ENCODE results near the gene TTF2.

Gene TTF2

GRCh38 chr1:117123274-117123673 lies 63.1 kb downstream of the TTF2 start:
- CTCF ChIA-PET = interaction anchor here (1.0 to 3.8 kb wide), 9 partner anchors 9 to 631 kb away, joined by 3 to 19 read pairs (median 4); no protein-coding TSS in a partner anchor
- no peak for DNase-seq (ENCODE audit: extremely low spot score)
- POLR2A ChIA-PET = interaction anchor here (0.7 kb wide), 1 partner anchor 21 kb away, joined by 5 read pairs; no protein-coding TSS in a partner anchor
- no peak for TF ChIP-seq CTCF (IDR thresholded peaks at IDR 0.05; ENCODE audit: control extremely low read depth, extremely low read depth, low read depth, missing control alignments)

DNA sequence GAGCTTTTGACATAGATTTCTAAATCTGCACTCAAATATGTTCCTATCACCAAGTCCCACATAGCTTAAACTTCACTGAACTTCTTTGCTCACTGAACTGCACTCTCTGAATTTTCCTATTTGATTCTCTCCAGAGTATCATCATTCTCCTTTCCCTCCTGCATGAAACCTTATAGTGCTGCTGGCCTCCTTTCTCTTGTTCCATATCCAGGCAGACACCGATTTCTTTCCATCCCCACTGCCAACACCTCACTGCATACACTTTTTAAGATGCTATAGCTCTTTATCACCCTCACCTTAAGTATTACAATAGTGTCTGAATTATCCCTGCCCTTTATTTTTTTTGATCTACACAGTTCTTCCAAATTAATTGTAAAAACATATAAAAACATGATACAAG lies 64.5 kb downstream of the TTF2 start:
- no peak for DNase-seq (ENCODE audit: extremely low spot score)
- TF ChIP-seq CTCF (IDR thresholded peaks at IDR 0.05; ENCODE audit: control extremely low read depth, extremely low read depth, low read depth, missing control alignments) = no peak
- ChIA-PET CTCF (interaction anchor here (0.8 to 3.8 kb wide), 8 partner anchors 9 to 538 kb away, joined by 3 to 19 read pairs (median 3); no protein-coding TSS in a partner anchor), POLR2A (no interaction called here)

DNA sequence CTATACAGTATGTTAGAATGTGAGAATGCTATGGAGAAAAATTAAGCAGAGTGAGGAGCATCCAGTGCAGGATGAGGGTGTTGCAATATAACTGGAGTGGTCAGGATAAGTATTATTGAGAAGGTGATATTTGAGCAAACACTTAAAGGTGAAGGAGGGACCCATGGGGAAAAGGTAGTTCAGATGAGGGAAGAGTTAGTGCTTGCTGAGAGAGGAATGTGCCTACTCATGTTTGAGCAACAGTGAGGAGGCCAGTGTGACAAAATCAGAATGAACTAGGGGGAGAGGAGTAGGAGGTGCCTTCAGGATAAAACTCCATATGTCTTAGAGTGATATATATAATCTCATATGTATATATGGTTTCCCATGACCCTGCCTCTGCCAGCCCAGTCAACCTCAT lies 67.7 kb downstream of the TTF2 start:
- POLR2A ChIA-PET = interaction anchor here (0.7 kb wide), 1 partner anchor 518 kb away, joined by 4 read pairs; no protein-coding TSS in a partner anchor
- CTCF ChIA-PET = interaction anchor here (0.7 to 4.7 kb wide), 19 partner anchors 8 to 642 kb away, joined by 3 to 97 read pairs (median 6); partner anchors contain the start of gene TTF2
- TF ChIP-seq CTCF (IDR thresholded peaks at IDR 0.05; ENCODE audit: control extremely low read depth, extremely low read depth, low read depth, missing control alignments) = no peak
- no peak for DNase-seq (ENCODE audit: extremely low spot score)

GRCh38 chr1:117128323-117129079 lies 68.4 kb downstream of the TTF2 start:
- CTCF ChIA-PET = interaction anchor here (0.7 to 4.7 kb wide), 32 partner anchors 9 to 643 kb away, joined by 3 to 97 read pairs (median 4); partner anchors contain the start of gene TTF2
- peak; percentile 44 for TF ChIP-seq CTCF (IDR thresholded peaks at IDR 0.05; ENCODE audit: control extremely low read depth, extremely low read depth, low read depth, missing control alignments)
- POLR2A ChIA-PET = no interaction called here
- DNase-seq (ENCODE audit: extremely low spot score) = peak; percentile 28

DNA sequence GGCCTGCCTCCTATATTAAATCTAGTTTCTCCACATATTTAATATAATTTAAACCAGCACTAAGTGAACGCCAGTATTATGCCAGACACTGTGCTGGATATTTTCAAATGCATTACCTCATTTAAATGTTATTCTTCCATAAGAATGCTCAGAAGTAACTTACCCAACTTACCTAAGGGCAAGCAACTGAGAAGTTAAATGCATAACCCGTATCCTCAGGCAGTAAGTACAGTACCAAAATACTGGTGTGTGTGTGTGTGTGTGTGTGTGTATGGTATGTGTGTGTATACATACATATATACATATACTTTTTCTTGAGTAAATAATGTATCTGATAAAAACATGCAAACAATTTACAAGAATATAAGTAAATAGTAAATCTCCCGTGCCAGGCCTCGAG lies 70.4 kb downstream of the TTF2 start:
- DNase-seq (ENCODE audit: extremely low spot score) = no peak
- ChIA-PET CTCF (no interaction called here), POLR2A (no interaction called here)
- no peak for TF ChIP-seq CTCF (IDR thresholded peaks at IDR 0.05; ENCODE audit: control extremely low read depth, extremely low read depth, low read depth, missing control alignments)

DNA sequence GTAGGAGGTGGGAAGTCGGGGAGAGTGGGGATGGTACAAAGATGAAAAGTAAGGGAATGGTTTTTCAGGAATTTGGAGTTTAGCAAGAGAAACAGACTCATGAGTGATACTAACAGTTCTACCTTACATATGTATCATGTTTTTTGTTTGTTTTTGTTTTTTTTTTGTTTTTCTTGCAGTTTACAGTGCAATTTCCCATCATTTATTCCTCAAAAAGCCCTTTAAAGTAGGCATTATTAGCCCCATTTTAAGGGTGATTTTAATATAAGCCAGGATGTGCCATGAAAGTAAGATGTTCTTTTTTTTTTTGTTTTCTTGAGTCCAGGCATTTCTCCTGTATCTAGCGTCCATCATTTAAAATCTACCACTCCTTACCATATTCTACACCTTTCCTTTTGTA lies 75.2 kb downstream of the TTF2 start:
- DNase-seq (ENCODE audit: extremely low spot score) = no peak
- POLR2A ChIA-PET = no interaction called here
- CTCF ChIA-PET = interaction anchor here (0.9 to 1.4 kb wide), 4 partner anchors 11 to 75 kb away, joined by 3 to 4 read pairs (median 3); partner anchors contain the start of gene TTF2
- no peak for TF ChIP-seq CTCF (IDR thresholded peaks at IDR 0.05; ENCODE audit: control extremely low read depth, extremely low read depth, low read depth, missing control alignments)

Data from GM10248 (cell line).